GM18526 (cell line): ENCODE measurements around the gene CCDC60.

ENCODE experiments used
- POLR2A ChIP-seq: IDR thresholded peaks from 3 replicates; pipeline ENCODE4 v1.6.1; 2011; ENCODE audit not compliant: insufficient read length; ENCODE audit errors: extremely low read depth

Gene CCDC60

DNA sequence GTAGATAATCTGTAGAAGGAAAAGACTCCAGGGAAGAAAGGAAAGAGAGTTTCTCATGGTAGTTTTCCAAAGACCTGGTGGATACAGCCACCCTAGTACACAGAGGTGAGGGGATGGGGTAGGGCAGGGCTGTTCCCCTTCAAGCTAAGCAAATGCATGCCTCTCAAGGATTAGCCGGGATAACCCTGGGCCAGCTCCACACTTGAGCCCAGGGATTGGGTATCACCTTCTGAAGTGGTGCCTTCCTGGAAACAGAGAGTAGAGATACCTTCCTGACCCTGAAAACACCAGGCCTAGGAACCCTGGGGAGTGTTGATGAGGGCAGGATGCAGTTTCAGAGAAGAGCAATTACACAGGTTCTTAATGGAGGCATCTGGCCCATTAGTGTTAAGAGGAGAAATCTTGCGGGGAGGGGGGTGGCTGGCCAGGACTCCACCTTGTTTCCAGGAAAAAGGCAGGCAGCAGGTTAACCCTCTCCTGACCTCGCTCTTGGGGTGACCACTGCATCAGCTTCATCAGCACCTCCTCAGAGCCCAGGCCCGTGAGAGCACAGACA is 152.1 kb downstream of the CCDC60 start:
- TF ChIP-seq POLR2A: no peak

DNA sequence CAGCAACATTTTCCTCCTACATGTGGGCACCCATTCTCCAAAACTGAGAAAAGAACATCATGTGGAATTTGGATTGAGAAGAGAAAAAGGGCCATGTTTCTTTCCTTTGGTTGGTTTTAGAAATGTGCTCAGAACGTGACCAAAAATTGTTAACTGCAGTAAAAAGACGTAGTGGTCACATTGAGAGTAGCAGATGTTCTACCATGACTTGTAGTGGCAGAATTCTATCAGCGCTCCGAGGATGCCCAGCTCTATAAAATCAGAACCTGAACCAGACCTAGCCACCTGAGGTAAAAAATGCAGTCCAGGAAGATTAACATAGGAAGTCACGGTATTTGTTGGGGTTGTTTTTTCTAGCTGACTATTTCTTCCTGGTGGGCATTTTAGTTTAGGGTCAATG is 157.3 kb downstream of the CCDC60 start:
- TF ChIP-seq POLR2A: no peak

DNA sequence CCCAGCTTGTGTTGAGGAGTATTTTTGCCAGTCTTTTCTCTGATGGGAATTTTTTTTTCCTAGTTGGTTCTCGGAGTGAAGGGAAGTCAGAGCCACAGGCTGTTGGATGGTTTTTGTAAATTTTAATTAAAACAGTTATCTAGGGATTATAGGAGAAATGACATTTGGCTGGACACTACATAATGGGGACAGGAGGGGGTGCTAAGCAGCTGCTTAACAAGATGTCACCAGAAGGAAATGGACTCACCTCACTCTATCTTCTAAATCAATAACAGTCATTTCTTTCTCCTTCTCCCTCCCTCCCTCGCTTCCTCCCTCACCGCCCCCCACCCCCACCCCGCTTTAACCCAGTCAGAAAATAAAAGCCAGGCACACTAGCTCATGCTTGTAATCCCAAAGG is 165.7 kb downstream of the CCDC60 start:
- no peak for TF ChIP-seq POLR2A

DNA sequence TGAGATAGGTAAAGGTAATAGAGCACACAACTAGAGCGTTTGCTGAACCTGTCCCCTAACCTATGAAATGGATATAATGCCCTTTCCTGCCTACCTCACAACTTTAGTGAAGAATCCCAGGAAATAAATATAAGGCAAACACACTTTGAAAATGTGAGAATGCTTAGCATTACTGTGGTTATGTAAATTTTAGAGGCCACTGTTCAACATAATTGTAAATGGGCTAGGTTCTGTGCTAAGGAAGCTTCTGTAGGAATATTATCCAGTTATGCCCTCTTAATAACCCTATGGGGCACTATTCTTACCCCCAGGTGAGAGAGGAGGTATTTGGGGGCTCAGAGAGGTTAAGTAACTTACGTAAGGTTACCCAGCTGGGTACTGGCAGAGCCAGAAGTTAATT is 166.5 kb downstream of the CCDC60 start:
- TF ChIP-seq POLR2A: no peak

DNA sequence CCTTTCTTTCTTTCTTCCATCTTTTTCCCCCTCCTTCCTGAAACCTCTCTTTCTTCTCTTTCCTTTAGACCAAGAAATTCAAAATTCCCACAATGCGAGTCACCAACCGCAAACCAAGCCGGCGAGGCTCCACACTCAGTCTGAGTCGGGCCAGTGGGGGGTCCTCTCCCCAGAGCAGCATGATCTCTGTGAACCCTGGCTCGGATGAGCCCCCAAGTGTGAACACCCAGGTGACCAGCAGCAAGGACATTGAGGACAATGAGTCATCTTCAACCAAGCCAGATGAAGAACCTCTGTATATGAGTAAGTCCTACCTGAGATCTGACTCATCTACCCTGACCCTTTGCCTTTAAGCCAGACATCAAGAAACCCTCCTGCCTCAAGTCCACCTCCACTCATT is 170.5 kb downstream of the CCDC60 start:
- no peak for TF ChIP-seq POLR2A

DNA sequence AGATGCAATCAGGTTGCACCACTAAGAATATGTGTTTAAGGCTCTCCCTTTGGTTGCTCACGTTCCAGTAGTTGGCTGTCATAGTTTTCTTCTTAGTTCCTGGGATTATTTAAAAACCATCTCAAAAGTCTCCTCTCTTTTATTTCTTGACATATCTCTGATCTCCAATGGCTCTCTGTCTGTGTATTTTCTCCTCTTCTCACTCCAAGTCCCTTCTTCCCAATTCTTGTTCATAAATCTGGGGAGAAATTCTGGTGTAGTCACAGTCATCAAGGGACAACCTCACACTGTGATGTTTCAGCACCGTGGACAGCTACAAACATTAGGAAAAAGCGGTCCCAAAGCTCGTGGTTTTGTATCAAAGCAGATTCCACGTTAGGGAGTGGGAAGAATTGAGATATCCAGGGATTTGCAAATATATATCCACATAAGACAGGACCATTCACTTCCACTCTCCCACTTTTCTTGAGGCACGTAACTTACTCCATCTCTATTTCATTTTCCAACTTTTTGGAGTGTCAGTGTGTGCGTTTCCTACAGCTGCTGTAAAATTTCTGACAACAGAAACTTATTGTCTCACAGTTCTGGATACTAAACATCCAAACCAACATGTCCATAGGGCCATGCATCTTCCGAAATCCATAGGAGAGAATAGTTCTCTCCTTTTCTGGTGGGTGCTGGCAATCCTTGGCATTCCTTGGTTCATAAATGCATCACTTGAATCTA is 178.4 kb downstream of the CCDC60 start:
- TF ChIP-seq POLR2A: no peak

DNA sequence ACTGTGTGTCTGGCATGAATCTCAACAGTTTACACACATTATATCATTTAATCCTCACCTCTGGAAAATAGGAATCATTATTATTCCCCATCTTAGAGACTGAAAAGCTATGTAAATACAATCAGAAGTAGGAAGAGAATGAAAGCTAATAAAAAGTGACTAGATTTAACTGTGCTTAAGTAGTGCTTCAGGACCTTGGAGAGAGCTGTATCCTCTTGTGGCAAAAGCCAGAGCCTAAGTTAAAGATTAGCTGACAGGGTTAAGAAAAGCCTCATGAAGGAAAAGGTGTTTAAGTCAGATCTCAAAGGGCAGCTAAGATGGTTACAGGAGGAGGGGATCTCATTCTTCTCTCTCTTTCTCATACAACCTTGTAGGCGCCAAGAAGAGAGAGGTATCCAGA is 193.7 kb downstream of the CCDC60 start:
- no peak for TF ChIP-seq POLR2A

DNA sequence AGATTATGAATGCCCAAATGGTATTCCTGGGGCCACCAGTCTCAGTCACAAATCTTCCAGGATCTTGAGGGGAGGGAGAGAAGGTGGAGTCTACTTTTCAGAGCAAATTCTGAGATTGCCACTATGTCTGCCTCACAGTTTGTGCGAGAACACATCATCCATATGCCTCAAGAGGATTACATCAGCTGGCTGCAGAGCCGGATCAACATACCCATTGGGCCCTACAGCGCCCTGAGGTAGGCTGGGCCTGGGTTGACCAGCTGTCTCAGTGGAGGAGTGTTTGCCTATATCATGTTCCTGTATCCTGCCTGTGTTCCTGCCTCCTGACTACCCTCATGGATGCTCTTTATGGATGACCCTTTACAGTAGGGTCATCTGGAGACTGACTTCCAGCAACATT is 205.9 kb downstream of the CCDC60 start:
- no peak for TF ChIP-seq POLR2A

DNA sequence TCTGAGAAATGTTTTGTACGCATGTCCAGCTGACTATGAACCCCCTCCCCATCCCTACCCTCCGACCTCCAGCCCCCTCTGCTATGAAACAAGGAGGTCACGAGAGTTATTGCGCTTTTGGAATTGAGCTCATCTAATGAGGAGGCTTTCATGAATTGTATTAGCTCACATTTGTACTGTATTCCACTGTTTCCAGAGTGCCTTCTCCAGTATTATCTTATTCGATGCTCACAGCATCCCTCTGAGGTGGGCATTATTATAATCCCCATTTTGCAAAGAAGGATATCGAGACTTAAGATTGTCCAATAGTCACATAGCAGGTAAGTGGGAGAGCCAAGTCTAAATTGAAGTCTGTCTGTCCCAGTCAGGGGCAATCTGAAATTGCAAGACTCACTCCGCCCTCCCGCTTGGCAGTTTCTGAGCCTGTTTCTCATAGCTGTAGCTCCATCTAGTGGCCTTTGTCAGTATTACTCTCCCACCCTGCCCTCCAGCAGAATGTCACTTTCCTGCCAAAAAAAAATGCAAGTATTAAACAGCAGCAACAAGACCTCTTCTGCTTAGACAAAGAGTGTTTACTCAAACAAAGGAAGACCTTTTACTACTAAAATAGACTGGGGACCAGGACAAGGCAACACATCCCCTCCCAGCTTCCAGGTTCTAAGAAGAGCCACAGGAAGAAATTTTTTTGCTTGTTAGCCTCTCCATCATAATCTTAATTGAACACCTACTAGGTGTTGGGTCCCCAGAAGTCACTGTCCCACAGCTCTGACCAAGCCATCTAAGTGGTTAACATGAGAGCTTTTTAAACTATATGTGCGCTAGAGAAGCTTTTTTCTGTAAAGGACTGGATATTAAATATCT is 210.5 kb downstream of the CCDC60 start:
- TF ChIP-seq POLR2A: no peak

DNA sequence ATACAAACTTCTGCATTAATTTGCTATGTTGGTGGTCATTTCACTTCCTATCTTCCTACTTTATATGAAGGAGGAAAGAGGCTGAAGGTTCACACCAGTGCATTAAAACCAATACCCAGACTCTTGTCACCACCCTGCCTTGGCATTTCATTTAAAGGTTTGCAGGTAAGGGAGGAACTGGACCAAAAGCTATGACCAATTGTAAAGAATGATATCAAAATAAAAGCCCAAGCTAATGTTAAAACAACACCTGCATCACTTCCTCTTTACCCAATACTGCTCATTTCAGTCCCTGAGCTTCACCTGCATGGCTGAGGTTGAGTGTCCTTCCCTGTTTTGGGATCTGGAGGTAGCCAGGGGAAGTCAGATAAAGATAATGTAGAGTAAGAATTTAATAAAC is 211.8 kb downstream of the CCDC60 start:
- no peak for TF ChIP-seq POLR2A

DNA sequence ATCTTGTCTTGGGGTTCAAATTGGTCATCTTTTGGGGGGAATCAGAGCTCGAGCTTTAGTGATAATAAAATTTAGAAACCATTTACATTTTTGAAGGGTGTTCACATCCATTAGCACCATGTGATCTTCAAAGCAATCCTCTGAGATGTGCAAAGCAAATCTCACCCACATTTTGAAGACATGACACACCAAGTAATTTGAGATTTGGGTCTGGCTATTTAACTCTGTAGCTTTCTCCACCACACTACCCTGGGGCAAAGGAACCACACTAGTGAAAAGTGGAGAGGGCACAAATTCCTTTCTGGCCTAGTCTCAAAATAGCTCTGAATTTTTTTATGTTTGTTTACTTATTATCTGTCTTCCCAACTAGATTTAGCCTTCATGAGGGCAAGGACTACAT is 212.5 kb downstream of the CCDC60 start:
- TF ChIP-seq POLR2A: no peak

DNA sequence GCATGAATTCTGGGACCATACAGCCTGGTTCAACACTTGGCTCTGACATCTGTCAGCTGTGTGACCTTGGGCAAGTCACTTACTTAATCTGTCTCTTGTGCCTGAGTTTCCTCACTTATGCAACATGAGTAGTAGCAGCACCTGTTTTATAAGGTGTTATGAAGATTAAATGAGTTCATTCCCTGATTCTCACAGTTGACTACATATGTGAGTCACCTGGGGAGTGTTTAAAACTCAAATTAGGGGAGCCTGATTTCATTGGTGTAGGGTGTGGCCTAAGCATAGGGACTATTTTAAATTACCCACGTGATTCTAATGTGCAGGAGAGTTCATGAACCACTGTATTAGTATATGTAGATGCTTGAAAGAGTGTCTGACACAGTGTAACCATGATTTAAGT is 222.3 kb downstream of the CCDC60 start:
- no peak for TF ChIP-seq POLR2A

DNA sequence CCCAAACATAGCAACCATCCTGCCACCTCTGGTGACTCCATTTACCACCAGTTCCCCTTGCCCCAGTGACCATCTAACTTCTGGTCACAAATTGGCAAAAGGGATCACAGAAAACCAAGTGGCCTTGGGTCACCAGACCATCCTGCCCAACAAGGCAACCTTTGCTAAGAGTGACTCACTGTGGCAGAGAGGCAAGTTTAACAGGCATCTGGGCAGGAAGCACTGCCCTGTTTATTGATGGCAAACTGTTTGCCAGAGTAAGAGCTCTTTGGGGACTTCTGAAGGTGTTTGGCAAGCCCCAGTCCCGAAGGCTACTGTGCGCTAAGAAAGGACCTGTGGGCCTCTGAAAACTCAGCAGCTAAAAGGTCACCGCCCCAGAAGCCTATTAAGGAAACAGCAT is 230.9 kb downstream of the CCDC60 start:
- TF ChIP-seq POLR2A: no peak

DNA sequence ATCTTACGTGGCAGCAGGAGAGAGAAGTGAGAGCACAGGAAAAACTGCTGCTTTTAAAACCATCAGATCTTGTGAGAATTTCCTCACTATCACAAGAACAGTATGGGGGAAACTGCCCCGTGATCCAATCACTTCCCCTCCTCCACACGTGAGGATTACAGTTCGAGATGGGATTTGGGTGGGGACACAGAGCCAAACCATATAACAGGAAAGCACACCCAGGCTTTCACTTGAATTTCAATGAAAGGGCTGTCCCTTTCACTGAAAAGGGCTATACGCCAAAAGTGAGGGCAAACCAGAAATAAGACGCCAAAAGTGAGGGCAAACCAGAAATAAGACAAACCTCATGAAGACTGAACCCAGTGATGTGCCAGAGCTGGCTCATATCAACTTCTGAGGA is 236.2 kb downstream of the CCDC60 start:
- TF ChIP-seq POLR2A: no peak

DNA sequence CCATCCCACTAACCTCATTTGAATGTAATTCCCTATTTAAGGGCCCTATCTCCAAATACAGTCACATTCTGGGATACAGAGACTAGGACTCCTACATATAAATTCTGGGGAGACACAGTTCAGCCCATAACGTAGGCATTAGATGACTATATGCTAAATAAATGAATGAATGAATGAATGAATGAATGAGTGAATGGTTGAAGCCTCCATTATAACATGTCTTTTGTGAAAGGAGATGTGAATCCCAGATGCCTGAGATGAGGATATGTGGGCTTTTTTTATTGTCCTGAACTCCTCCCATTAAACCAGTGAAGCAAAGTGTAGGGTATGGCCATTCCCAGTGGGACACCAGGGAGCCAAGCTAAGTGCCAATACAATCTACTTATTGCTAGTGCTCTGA is 238.6 kb downstream of the CCDC60 start:
- no peak for TF ChIP-seq POLR2A

DNA sequence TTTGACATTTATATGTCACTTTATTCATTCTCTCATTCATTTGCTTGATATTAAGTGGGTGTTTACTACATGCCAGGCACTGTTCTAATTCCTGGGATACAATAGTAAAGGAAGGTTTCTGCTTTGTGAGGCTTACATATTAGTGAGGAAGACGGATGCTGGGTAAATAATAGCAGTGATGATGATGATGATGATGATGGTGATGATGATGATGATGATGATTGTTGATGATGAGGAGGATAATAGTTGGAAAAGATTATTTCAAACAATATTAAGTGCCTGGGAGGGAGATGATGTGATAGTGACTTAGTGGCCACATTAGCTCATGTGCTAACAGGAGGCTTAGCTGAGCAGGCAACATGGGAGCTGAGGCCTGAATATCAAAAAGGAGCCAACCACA is 239.7 kb downstream of the CCDC60 start:
- TF ChIP-seq POLR2A: no peak
